IMR-90 (cell line): Measurements from ENCODE around the gene CDK5RAP2. TPM values are rescaled to one million over a fixed set of nuclear protein-coding genes. Genes with fewer than 3 reads are reported as not detected.

Experiments
- ATAC-seq: fragments of 200-7000 bp; cut with Tn5 transposase; 2 replicates; pipeline ENCODE4 v1.9.1; 2020; ENCODE audit warnings: low read depth, mild to moderate bottlenecking, moderate library complexity
- BruUV-seq: library from RNA; stranded (reverse); fragments of 400-500 nt; replicated peaks from 2 replicates; lab custom pipeline; 2021; lab: Mats Ljungman, UMichigan
- CTCF ChIA-PET: fragments of 300-600 bp; formaldehyde crosslinking; extraction: SDS; loops from one replicate; lab custom pipeline; 2021; ENCODE audit warnings: antibody characterized with exemption; lab: Yijun Ruan, JAX
- POLR2A ChIA-PET: fragments of 300-600 bp; sonication (Branson Sonifier 250); formaldehyde crosslinking; loops from one replicate; lab custom pipeline; 2022; ENCODE audit warnings: antibody characterized with exemption; ENCODE audit not compliant: unreplicated experiment; lab: Charles Lee
- DNase-seq: peaks from one replicate; pipeline ENCODE4 v3.0.0; 2013
- H2AFZ ChIP-seq: replicated peaks from 2 replicates; pipeline ENCODE3; 2013; ENCODE audit warnings: low read length, mild to moderate bottlenecking; ENCODE audit not compliant: poor library complexity
- H2AK5ac ChIP-seq: 2 replicates; pipeline ENCODE4 v1.6.1; 2013; ENCODE audit warnings: low read depth, low read length, inconsistent platforms
- H2AK9ac ChIP-seq: replicated peaks from 2 replicates; pipeline ENCODE3; 2013; ENCODE audit warnings: mild to moderate bottlenecking, low read depth, low read length, moderate library complexity; ENCODE audit not compliant: poor library complexity
- H2BK120ac ChIP-seq: 2 replicates; pipeline ENCODE4 v1.6.1; 2013; ENCODE audit warnings: low read depth, low read length, inconsistent platforms
- H2BK15ac ChIP-seq: 3 replicates; pipeline ENCODE4 v1.6.1; 2013; ENCODE audit warnings: low read depth, low read length, inconsistent platforms
- H2BK20ac ChIP-seq: 2 replicates; pipeline ENCODE4 v1.6.1; 2013; ENCODE audit warnings: low read depth, mild to moderate bottlenecking, inconsistent platforms, low read length, moderate library complexity
- H2BK5ac ChIP-seq: 2 replicates; pipeline ENCODE4 v1.6.1; 2013; ENCODE audit warnings: mild to moderate bottlenecking, low read depth, low read length, inconsistent platforms; ENCODE audit not compliant: poor library complexity, severe bottlenecking
- H3K14ac ChIP-seq: replicated peaks from 2 replicates; pipeline ENCODE4 v1.6.1; 2013; ENCODE audit warnings: low read depth, low read length, inconsistent platforms
- H3K18ac ChIP-seq: 2 replicates; pipeline ENCODE4 v1.6.1; 2013; ENCODE audit warnings: low read depth, low read length, control low read depth
- H3K23ac ChIP-seq: 2 replicates; pipeline ENCODE4 v1.6.1; 2013; ENCODE audit warnings: low read depth, low read length, inconsistent platforms
- H3K27ac ChIP-seq: 2 replicates; pipeline ENCODE4 v1.5.1; 2013; ENCODE audit warnings: mild to moderate bottlenecking, control low read depth, low read length; ENCODE audit not compliant: insufficient read depth
- H3K27me3 ChIP-seq: 2 replicates; pipeline ENCODE4 v1.6.1; 2013; ENCODE audit warnings: low read length; ENCODE audit not compliant: control insufficient read depth, insufficient read depth
- H3K36me3 ChIP-seq: 2 replicates; pipeline ENCODE4 v1.6.1; 2013; ENCODE audit warnings: low read length, mixed read lengths; ENCODE audit not compliant: control insufficient read depth, insufficient read depth
- H3K4ac ChIP-seq: 2 replicates; pipeline ENCODE4 v1.6.1; 2013; ENCODE audit warnings: low read depth, low read length, inconsistent platforms
- H3K4me1 ChIP-seq: 2 replicates; pipeline ENCODE4 v1.6.1; 2013; ENCODE audit warnings: low read length, mixed read lengths; ENCODE audit not compliant: control insufficient read depth, insufficient read depth
- H3K4me2 ChIP-seq: 2 replicates; pipeline ENCODE4 v1.6.1; 2013; ENCODE audit warnings: low read depth, mild to moderate bottlenecking, control low read depth, low read length, moderate library complexity
- H3K4me3 ChIP-seq: 2 replicates; pipeline ENCODE4 v1.5.1; 2013; ENCODE audit warnings: low read depth, mild to moderate bottlenecking, control low read depth, low read length, moderate library complexity; ENCODE audit not compliant: insufficient read depth
- H3K56ac ChIP-seq: 2 replicates; pipeline ENCODE4 v1.6.1; 2013; ENCODE audit warnings: low read length, inconsistent platforms; ENCODE audit not compliant: insufficient read depth; ENCODE audit errors: extremely low read depth
- H3K79me1 ChIP-seq, 2 experiments: 2 replicates each; pipeline ENCODE4 v1.6.1; 2013; ENCODE audit warnings: low read length in 2 of 2, inconsistent platforms in 1 of 2, low read depth in 1 of 2
- H3K9ac ChIP-seq: 2 replicates; pipeline ENCODE4 v1.6.1; 2013; ENCODE audit warnings: low read depth, low read length, control low read depth
- H3K9me1 ChIP-seq: 2 replicates; pipeline ENCODE4 v1.6.1; 2013; ENCODE audit warnings: low read length, inconsistent platforms; ENCODE audit not compliant: insufficient read depth
- H3K9me3 ChIP-seq: 2 replicates; pipeline ENCODE4 v1.6.1; 2013; ENCODE audit warnings: low read length; ENCODE audit not compliant: control insufficient read depth, insufficient read depth
- H4K20me1 ChIP-seq: 2 replicates; pipeline ENCODE4 v1.6.1; 2013; ENCODE audit warnings: low read length, inconsistent platforms; ENCODE audit not compliant: insufficient read depth
- H4K5ac ChIP-seq: 2 replicates; pipeline ENCODE4 v1.6.1; 2013; ENCODE audit warnings: mild to moderate bottlenecking, low read depth, low read length, control low read depth
- H4K8ac ChIP-seq, 2 experiments: 2 replicates each; pipeline ENCODE4 v1.6.1; 2013; ENCODE audit warnings: low read depth in 2 of 2, low read length in 2 of 2, control low read depth in 1 of 2, inconsistent platforms in 1 of 2
- H4K91ac ChIP-seq: 2 replicates; pipeline ENCODE4 v1.6.1; 2013; ENCODE audit warnings: low read depth, low read length, inconsistent platforms; ENCODE audit not compliant: insufficient read depth
- BHLHE40 ChIP-seq: fragments of 150-350 bp; IDR thresholded peaks from 2 replicates; pipeline ENCODE4 v1.6.1; 2016; ENCODE audit warnings: mild to moderate bottlenecking, low read depth, low read length
- CEBPB ChIP-seq: IDR thresholded peaks from 2 replicates; pipeline ENCODE4 v1.6.1; 2012; ENCODE audit warnings: low read depth, low read length, improper control_type of control experiment
- CHD1 ChIP-seq: IDR thresholded peaks from 2 replicates; pipeline ENCODE4 v1.6.1; 2012; ENCODE audit warnings: low read depth, low read length, improper control_type of control experiment
- CTCF ChIP-seq: conservative IDR thresholded peaks from 2 replicates; pipeline ENCODE4 v1.5.1; 2012; ENCODE audit warnings: mild to moderate bottlenecking, low read depth, low read length, improper control_type of control experiment
- ELK1 ChIP-seq: fragments of 150-350 bp; IDR thresholded peaks from 2 replicates; pipeline ENCODE4 v1.6.1; 2016; ENCODE audit warnings: low read depth, mild to moderate bottlenecking, low read length, moderate library complexity, borderline replicate concordance
- FOS ChIP-seq: fragments of 150-350 bp; IDR thresholded peaks from 2 replicates; pipeline ENCODE4 v1.6.1; 2016; ENCODE audit warnings: low read depth, low read length
- MAFK ChIP-seq: IDR thresholded peaks from 2 replicates; pipeline ENCODE4 v1.6.1; 2012; ENCODE audit warnings: low read depth, low read length, improper control_type of control experiment
- MAZ ChIP-seq: IDR thresholded peaks from 2 replicates; pipeline ENCODE4 v1.6.1; 2012; ENCODE audit warnings: low read depth, mild to moderate bottlenecking, low read length, improper control_type of control experiment, moderate library complexity, borderline replicate concordance
- MXI1 ChIP-seq: IDR thresholded peaks from 2 replicates; pipeline ENCODE4 v1.6.1; 2012; ENCODE audit warnings: low read depth, mild to moderate bottlenecking, low read length, moderate library complexity, borderline replicate concordance
- NFE2L2 ChIP-seq: fragments of 150-350 bp; IDR thresholded peaks from 2 replicates; pipeline ENCODE4 v1.6.1; 2016; ENCODE audit warnings: low read depth, mild to moderate bottlenecking, low read length
- POLR2A ChIP-seq: IDR thresholded peaks from 2 replicates; pipeline ENCODE4 v1.6.1; 2012; ENCODE audit warnings: mild to moderate bottlenecking, low read depth, low read length
- RAD21 ChIP-seq: IDR thresholded peaks from 2 replicates; pipeline ENCODE4 v1.6.1; 2012; ENCODE audit warnings: low read length, improper control_type of control experiment
- RCOR1 ChIP-seq: IDR thresholded peaks from 2 replicates; pipeline ENCODE4 v1.6.1; 2012; ENCODE audit warnings: mild to moderate bottlenecking, low read length, improper control_type of control experiment; ENCODE audit not compliant: insufficient replicate concordance
- RFX5 ChIP-seq: IDR thresholded peaks from 2 replicates; pipeline ENCODE4 v1.8.0; 2012; ENCODE audit warnings: low read depth, mild to moderate bottlenecking, low read length, moderate library complexity
- SMC3 ChIP-seq: fragments of 150-350 bp; IDR thresholded peaks from 2 replicates; pipeline ENCODE4 v1.6.1; 2016; ENCODE audit warnings: low read depth, mild to moderate bottlenecking, antibody characterized with exemption, low read length, moderate library complexity
- USF2 ChIP-seq: fragments of 150-350 bp; IDR thresholded peaks from 2 replicates; pipeline ENCODE4 v1.6.1; 2017; ENCODE audit warnings: mild to moderate bottlenecking, antibody characterized with exemption, low read length, low read depth
- WGBS, 2 experiments: methylation state at CpG; one replicate each; pipeline versions ENCODE4 v1.1.5 to v1.1.7; 2013; ENCODE audit warnings: missing lambda C conversion rate in 2 of 2; ENCODE audit not compliant: insufficient read length in 1 of 2; ENCODE audit errors: extremely low coverage in 2 of 2; 5-methylcytosine and 5-hydroxymethylcytosine counted together
- dilution Hi-C: fragments of 300-500 bp; cut with HindIII; formaldehyde crosslinking; loops from one replicate; pipeline ENCODE4 v1.14.3; 2018; ENCODE audit warnings: low sequenced_read_pairs; ENCODE audit not compliant: unreplicated experiment
- in situ Hi-C: fragments of 300-500 bp; cut with MboI; formaldehyde crosslinking; loops from 3 replicates; pipeline ENCODE4 v1.14.3; 2019; ENCODE audit warnings: low sequenced_read_pairs, inconsistent platforms, mixed read lengths
- intact Hi-C: fragments of 100-400 bp; cut with micrococcal nuclease; formaldehyde crosslinking; loops from 2 replicates; pipeline ENCODE4 v1.10.0; 2022
- polyA plus RNA-seq, 3 experiments: library from polyadenylated mRNA; depleted of rRNA; stranded (reverse); fragments of >200 nt; gene quantifications; 2 replicates each; pipeline ENCODE4 v1.2.3, GENCODE V29; 2012; ENCODE audit warnings: low replicate concordance in 1 of 3
- total RNA-seq: library from RNA; depleted of rRNA; stranded (reverse); fragments of >200 nt; gene quantifications from 2 replicates; pipeline ENCODE4 v1.2.3, GENCODE V29; 2012

The CDK5RAP2 gene
- total and polyA plus RNA-seq, 2 of the 4 experiments (the other 2 are of a cell fraction), result 29.5 to 31.7 TPM

GRCh38 chr9:120536949-120537640 is 42.9 kb downstream of the CDK5RAP2 start:
- peaks cover 3 to 8% of the 10 kb centered on the region in 2 experiments; a peak in 3 of 4 replicates for H3K79me1 ChIP-seq
- no peak overlapping the region for H2BK120ac ChIP-seq
- H3K9me3 ChIP-seq, result no peaks in the 10 kb centered on the region
- H3K4me2 ChIP-seq, result no peak overlapping the region
- H4K20me1 ChIP-seq, result no peaks in the 10 kb centered on the region
- H4K5ac ChIP-seq, result no peak overlapping the region
- TF ChIP-seq FOS (no peak), MAZ (no peak), NFE2L2 (no peak), ELK1 (no peak), RFX5 (no peak), POLR2A (no peak), MXI1 (no peak), CTCF (no peak), BHLHE40 (no peak), USF2 (no peak), MAFK (no peak), CEBPB (no peak), RAD21 (no peak), SMC3 (no peak), RCOR1 (no peak), CHD1 (no peak)
- no TSS peak for BruUV-seq
- ATAC-seq (no peak), DNase-seq (no peak)
- H2AK9ac ChIP-seq, result no peak overlapping the region
- in situ Hi-C loops, result no loop called here
- no peaks in the 10 kb centered on the region for H3K4me1 ChIP-seq
- ChIA-PET POLR2A (no interaction called here), CTCF (no interaction called here)
- no peak overlapping the region for H3K18ac ChIP-seq
- no peak overlapping the region for H3K4ac ChIP-seq
- dilution Hi-C loops, result no loop called here
- peaks cover 2% of the 10 kb centered on the region; the same call in 1 of the 2 replicates for H3K9me1 ChIP-seq
- H2AFZ ChIP-seq, result no peak overlapping the region
- no peak overlapping the region for H3K9ac ChIP-seq
- H4K91ac ChIP-seq, result no peak overlapping the region
- H2BK15ac ChIP-seq, result no peak overlapping the region
- intact Hi-C loops, result no loop called here
- H3K36me3 ChIP-seq, result peaks cover 17% of the 10 kb centered on the region
- H4K8ac ChIP-seq, result no peak overlapping the region
- no peak overlapping the region for H3K27ac ChIP-seq
- no peak overlapping the region for H2BK20ac ChIP-seq
- no peak overlapping the region for H2AK5ac ChIP-seq
- H3K4me3 ChIP-seq, result no peak overlapping the region
- no peak overlapping the region for H2BK5ac ChIP-seq
- no peak overlapping the region for H3K23ac ChIP-seq
- WGBS, 2 experiments, result 100% methylated on average over 1 of the region's 5 CpGs; no CpG with 5 or more reads in 1 of the 2 experiments
- H3K56ac ChIP-seq, result no peak overlapping the region
- no peaks in the 10 kb centered on the region for H3K27me3 ChIP-seq
- H3K14ac ChIP-seq, result no peak overlapping the region
